Fibroblast of lung (primary cell): ENCODE measurements around the gene FAM184A.

ENCODE experiments used
- CTCF ChIP-seq, 2 donors: IDR thresholded peaks in 1 of 2; conservative IDR thresholded peaks in 1 of 2; 1 replicate in 1 of 2; 2 replicates in 1 of 2; pipeline ENCODE4 v1.5.1; 2011 to 2012; ENCODE audit warnings: low read length in 2 of 2, control low read depth in 1 of 2, inconsistent platforms in 1 of 2, low read depth in 1 of 2, mild to moderate bottlenecking in 1 of 2
- EZH2 ChIP-seq: IDR thresholded peaks from 2 replicates; pipeline ENCODE4 v1.5.1; 2012; ENCODE audit warnings: low read length, control low read depth, mild to moderate bottlenecking; ENCODE audit errors: missing control alignments

GRCh38 chr6:119002069-119002468, 76.4 kb downstream of the FAM184A start:
- TF ChIP-seq CTCF (conservative IDR thresholded peaks at IDR 0.05 in 1 of 2, IDR thresholded peaks at IDR 0.05 in 1 of 2; ENCODE audit: low read depth in 1 of 2, low read length in 2 of 2): no peak
- TF ChIP-seq EZH2: no peak
